HG03108 (cell line): ENCODE measurements around the gene RFC2.
"Not testable (repeated sequence)": the region's sequence is repeated elsewhere in the genome, so short reads cannot be mapped to it uniquely, and the experiment has no call there.

Experiments
- ATAC-seq: cut with Tn5 transposase; IDR thresholded peaks from one replicate; pipeline ENCODE4 v1.9.1; 2021; ENCODE audit warnings: moderate library complexity; ENCODE audit not compliant: unreplicated experiment

Gene RFC2

GRCh38 chr7:74283858-74284447 is 29.8 kb upstream of the RFC2 start:
- no peak for ATAC-seq

- ATAC-seq: no peak
Observed at GRCh38 chr7:74282748-74283459, 28.7 kb upstream of the RFC2 start.

- ATAC-seq: no peak
Observed at GRCh38 chr7:74280985-74281384, 26.8 kb upstream of the RFC2 start.

DNA sequence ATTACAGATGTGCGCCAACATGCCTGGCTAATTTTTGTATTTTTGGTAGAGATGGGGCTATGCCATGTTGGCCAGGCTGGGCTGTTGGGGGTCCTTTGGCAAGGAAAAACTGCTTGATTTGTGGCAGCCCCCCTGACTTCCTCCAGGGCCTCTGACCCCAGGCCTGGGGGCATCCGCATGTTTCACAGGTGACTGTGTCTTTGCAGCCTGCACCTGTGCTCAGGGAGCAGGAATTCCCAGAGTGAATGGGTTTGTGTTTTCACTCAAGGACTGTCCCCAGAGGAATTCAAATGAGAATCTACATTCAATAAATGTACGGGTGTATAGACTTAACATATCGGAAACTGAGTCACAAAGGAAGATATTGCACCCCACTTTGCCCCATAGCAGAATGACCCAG is 23.4 kb upstream of the RFC2 start:
- ATAC-seq: no peak

DNA sequence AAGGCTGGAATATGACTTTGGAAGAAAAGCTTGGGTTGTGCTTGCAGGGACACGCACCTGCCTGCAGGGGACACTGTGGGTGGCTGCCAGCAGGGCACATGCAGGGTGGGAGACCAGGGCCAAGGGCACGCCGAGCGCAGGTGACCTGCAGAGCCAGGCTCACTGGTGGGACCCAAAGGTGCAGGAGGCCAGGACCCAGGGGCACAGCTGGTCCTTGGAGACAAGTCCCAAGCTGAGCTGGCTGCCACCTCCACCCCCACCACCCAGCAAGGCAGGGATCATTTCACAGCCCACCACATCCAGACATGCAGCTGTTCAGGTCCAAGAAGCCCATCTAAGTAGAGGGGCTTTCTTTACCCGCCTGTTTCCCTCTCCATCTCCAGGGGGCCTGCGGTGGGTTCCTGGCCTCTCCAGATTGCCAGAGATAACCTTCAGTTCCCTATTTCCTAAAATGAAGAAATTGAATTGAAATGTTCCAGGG is 21.2 kb upstream of the RFC2 start:
- no peak for ATAC-seq

DNA sequence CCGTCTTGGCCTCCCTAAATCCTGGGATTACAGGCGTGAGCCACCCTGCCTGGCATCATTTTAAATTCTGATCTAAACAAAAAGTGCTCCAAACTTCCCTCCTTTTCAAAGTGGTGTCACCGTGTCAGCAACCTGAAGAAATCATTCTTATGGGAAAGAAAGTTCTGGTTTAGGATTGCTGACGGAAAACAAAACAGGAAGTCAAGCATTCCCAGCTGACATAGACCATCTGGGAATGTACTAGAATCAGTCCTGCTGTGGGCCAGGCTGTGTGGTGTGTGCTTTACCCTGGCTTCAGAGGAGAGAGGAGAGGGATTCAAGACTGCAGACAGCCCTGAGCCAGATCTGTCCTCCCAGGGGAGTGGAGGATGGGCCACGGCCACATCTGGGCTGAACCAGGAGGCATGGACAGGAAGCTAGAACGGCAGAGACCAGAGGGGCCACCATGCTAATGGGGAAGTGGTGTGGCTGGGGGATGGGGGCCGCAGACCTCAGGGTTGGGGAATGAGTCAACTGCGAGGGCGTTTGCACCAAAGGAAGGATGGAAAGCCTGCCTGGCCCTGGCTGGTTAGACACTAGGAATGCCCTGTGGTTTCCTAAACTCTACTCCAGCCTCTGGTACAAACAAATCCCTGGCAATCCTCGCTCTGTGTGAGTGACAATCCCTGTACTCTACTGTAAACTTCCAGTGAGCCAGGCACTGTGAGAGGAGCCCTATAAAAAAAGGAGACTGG is 18.3 kb upstream of the RFC2 start:
- peak; percentile 76 for ATAC-seq

DNA sequence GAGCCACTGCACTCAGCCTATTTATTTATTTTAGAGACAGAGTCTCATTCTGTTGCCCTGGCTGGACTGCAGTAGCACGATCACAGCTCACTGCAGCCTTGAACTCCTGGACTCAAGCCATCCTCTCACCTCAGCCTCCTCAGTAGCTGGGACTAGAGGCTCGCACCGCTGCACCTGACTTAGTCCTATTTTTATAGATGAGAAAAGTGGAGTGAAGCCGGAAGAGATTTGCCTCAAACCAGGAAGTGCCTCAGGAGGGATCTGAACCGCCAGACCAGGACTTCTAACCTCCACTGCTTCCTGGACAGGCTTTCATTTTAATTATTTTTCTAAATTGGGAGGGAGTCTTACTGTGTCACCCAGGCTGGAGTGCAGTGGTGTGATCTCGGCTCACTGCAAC is 17.5 kb upstream of the RFC2 start:
- ATAC-seq: no peak

GRCh38 chr7:74269757-74270277 is 15.6 kb upstream of the RFC2 start:
- ATAC-seq: peak; percentile 28

- no peak for ATAC-seq
Observed at GRCh38 chr7:74267756-74268565, 13.8 kb upstream of the RFC2 start.

GRCh38 chr7:74266191-74266963 is 12.2 kb upstream of the RFC2 start:
- ATAC-seq: no peak

DNA sequence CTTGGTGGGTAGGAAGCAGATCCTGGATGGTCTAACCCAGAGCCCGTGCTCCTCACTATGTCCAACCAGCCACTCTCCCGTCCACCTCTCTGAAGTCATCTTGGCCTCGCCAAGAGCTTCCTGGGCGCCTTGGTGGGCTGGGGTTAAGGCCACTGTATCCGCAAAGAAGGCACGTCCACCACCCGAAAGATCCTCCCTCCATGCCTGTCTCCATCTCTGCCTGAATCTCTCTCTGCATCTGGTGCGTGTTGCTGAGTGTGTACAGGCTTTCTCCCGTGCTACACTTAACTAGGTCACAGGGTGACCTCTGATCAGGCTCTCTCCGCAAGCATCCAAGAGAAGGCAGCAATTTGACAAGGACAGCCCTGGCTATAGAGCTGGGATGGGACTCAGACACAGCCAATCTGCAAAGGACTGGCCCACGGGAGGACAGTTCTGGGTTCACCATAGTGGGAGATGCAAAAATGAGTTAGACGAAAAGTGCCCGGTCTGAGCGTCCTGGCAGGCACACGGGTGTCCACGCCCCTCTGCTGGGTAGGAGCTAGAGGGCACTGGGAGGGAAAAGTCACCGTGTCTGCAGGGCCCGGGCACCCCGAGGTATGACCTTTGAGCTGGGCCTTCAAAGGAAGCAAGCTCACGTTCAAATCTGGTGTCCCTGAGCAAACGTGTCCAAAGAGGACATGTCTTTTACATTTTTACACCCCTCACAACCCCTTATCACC is 9.4 kb upstream of the RFC2 start:
- ATAC-seq: no peak

GRCh38 chr7:74262639-74263398 is 8.6 kb upstream of the RFC2 start:
- ATAC-seq: no peak

GRCh38 chr7:74258639-74259038 is 4.4 kb upstream of the RFC2 start:
- no peak for ATAC-seq

DNA sequence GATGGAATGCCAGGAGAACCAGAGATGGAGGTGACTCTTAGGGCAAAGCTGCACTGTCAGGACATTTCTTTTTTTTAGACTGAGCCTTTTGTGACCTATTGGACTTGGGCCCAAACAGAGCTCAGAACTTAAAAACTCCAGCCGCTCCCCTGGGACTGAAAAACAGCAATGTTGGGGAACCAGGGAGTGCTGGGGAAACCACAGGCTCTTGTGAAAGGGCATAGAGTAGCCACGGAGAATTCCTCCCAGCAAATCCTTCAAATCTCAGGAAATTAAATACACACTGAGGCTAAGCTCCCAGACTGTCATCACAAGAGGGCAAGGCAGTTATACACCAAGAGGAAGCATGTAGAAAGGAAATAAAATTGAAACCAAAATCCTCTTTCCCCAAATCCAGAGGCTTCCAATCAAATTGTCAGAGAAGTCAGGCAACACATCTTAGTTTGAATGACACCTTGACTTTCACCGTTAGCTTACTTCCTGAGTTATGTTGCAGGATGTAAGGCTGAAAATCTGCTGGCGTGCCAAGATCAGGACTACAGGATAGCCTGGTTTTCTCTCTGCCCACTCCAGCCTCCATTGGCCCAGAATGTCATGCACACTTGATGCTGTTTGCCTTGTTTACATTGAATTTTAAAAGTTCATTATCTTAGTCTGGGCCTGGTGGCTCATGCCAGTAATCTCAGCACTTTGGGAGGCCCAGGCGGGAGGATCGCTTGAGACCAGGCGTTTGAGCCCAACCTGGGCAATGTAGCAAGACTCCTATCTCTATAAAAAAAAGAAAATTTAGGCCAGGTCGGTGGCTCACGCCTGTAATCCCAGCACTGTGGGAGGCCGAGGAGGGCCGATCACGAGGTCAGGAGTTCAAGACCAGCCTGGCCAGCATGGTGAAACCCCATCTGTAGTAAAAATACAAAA is 2.6 kb upstream of the RFC2 start:
- no peak for ATAC-seq

DNA sequence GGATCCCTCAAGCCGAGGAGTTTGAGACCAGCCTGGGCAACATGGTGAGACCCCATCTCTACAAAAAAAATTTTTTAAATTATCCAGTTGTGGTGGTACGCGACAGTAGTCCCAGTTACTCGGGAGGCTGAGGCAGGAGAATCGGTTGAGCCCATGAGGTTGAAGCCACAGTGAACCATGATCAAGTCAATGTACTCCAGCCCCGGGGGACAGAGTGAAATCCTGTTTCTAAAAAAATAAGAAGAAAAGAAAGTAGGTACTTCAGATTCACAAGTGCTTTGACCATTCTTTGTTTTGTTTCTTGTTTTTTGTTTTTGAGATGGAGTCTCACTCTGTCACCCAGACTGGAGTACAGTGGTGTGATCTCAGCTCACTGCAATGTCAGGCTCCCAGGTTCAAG is 1.3 kb upstream of the RFC2 start:
- ATAC-seq: not testable (repeated sequence)

- no peak for ATAC-seq
Observed at GRCh38 chr7:74254858-74255379, 720 bp upstream of the RFC2 start.

DNA sequence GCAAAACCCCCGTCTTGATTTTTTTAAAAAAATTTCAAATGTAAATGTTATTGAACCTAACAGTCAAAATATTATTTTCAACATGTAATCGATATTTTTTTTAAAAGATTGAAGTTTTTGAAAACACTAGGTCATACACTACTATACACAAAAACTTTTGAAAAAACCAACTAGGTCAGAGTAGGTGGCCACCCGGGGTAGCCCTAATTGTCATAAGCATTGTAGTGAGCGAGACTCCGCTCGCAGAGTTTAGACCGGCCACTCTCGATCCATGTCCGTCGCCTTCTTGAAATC is 417 bp downstream of the RFC2 start:
- ATAC-seq: no peak

- no peak for ATAC-seq
Observed at GRCh38 chr7:74253331-74253730, 868 bp downstream of the RFC2 start.
